Colonic mucosa (tissue), 4 donors: ENCODE data around the gene F10. TPM values are rescaled to one million over a fixed set of nuclear protein-coding genes. Genes with fewer than 3 reads are reported as not detected.

Experiments
- DNase-seq: peaks from one replicate; pipeline ENCODE4 v3.0.0-alpha.2; 2020
- H3K27ac ChIP-seq: fragments of 200-600 bp; one replicate; pipeline ENCODE4 v1.8.0; 2021
- H3K27me3 ChIP-seq: fragments of 200-600 bp; one replicate; pipeline ENCODE4 v1.8.0; 2021
- H3K36me3 ChIP-seq: fragments of 200-600 bp; one replicate; pipeline ENCODE4 v1.8.0; 2021
- H3K4me1 ChIP-seq: fragments of 200-600 bp; one replicate; pipeline ENCODE4 v1.8.0; 2021; ENCODE audit warnings: mild to moderate bottlenecking
- H3K4me3 ChIP-seq: fragments of 200-600 bp; one replicate; pipeline ENCODE4 v1.8.0; 2021
- H3K9ac ChIP-seq, 2 donors: one replicate each; pipeline ENCODE4 v1.7.0; 2013; ENCODE audit warnings: control low read depth in 2 of 2, low read depth in 2 of 2, low read length in 2 of 2
- H3K9me3 ChIP-seq: fragments of 200-600 bp; one replicate; pipeline ENCODE4 v1.8.0; 2021
- CTCF ChIP-seq: fragments of 200-600 bp; IDR thresholded peaks from one replicate; pipeline ENCODE4 v1.8.0; 2022; ENCODE audit warnings: antibody characterized with exemption, mild to moderate bottlenecking
- intact Hi-C: fragments of 100-400 bp; cut with DNase I; formaldehyde crosslinking; loops from one replicate; pipeline ENCODE4 v1.14.1; 2022
- total RNA-seq, 2 donors: library from RNA; stranded (reverse); fragmentation: NEBNext Ultra II Directional in 1 of 2; extraction: Animal tissue kit (Norgen Biotek cat#: 25700) in 1 of 2; gene quantifications; one replicate each; pipeline ENCODE4 v1.2.1, GENCODE V29; 2021
- donor health status: healthy.
- donor health status: DM: no; HTN: no; CAD: no.
- donor health status: DM: no; HTN: no; CAD: no.

The F10 gene
- total RNA-seq, 2 donors from 2014 or later = 1.5 to 4.1 TPM

DNA sequence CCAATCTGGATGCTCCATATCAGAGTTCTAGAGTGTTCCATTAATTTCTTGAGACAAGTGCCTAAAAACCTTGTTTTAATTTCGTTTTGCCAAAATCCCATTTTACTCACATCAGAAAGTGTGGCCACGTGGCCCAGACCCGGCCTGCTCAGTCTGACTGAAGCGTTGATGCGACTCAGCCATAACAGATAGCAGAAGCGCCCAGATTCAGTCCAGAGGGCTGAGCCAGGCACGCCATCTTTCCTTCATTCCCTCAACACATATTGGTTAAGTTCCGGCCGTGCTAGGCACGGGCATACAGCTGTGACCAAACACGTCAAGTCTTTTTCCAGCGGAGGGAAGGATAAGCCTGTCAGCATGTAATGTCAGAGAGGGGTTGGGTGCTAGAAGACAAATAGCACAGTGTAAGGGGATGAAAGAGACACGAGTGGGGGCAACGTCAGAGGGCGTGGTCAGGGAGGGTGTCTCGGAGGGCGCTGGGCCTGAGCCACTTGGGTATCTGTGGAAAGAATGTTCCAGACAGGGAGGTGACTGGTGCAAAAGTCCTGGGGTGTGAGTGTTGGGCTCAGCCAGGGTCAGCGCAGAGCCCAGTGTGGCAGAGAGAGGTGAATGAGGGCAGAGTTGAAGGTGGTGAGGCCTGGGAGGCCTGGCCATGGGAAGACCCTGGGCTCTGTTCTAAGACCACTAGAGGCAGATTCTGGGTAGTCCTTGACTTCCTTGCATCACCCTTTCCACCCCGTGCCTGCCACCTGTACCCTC is 3.1 kb downstream of the F10 start:
- intact Hi-C loops = no loop called here
- no peaks in the 10 kb centered on the region for H3K4me1 ChIP-seq
- no peak for TF ChIP-seq CTCF
- H3K9me3 ChIP-seq = no peaks in the 10 kb centered on the region
- H3K27me3 ChIP-seq = no peaks in the 10 kb centered on the region
- H3K27ac ChIP-seq = no peak overlapping the region
- no peaks in the 10 kb centered on the region for H3K36me3 ChIP-seq
- no peak overlapping the region for H3K4me3 ChIP-seq
- DNase-seq = no peak
- H3K9ac ChIP-seq = no peak overlapping the region

DNA sequence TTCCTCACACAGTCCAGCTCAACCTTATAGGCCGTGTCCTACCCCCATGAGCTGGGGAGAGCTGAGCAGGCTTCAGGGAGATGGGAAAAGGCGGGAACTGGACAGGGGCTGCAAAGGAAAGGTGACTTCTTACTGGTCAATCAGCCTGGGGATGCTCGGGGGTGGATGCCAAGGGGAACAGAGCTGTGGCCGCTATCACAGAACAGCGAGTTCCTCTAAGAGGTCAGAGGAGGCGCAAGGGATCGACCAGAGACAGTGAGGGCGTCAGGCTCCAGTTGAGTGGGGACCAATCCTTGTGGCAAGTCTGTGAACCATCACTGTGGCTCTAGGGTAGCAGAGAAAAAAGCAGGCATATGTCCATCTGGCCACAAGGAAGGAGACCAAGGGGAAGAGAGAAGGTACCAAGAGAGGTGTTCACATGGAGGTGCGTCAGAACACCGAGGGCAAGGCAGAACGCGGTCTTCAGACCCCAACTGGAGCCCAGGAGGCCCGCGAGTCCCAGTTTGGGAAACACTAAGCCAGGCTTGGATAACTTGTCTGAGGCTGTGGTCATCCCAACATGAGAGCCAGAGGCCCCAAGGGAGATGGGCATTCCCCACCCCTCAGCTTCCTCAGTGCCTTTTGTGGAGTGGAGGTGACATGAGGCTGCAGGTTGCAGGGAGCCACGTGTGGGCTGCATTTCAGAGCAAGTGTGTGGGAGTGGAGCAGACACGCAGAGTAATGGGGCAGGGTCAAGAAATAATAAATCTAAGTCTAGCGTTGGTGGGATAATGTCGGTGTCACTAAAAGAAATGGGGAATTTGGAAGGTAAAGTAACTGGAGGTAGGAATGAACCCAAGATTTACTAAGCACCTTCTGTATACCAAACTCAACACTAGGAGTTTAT is 3.9 kb downstream of the F10 start:
- H3K9me3 ChIP-seq = no peaks in the 10 kb centered on the region
- no peak for TF ChIP-seq CTCF
- no peak overlapping the region for H3K4me3 ChIP-seq
- intact Hi-C loops = no loop called here
- no peak for DNase-seq
- H3K9ac ChIP-seq = no peak overlapping the region
- no peaks in the 10 kb centered on the region for H3K4me1 ChIP-seq
- H3K36me3 ChIP-seq = no peaks in the 10 kb centered on the region
- no peak overlapping the region for H3K27ac ChIP-seq
- no peaks in the 10 kb centered on the region for H3K27me3 ChIP-seq

- intact Hi-C loops = no loop called here
- H3K36me3 ChIP-seq = no peaks in the 10 kb centered on the region
- H3K27ac ChIP-seq = no peak overlapping the region
- H3K9me3 ChIP-seq = no peaks in the 10 kb centered on the region
- no peak for TF ChIP-seq CTCF
- no peaks in the 10 kb centered on the region for H3K4me1 ChIP-seq
- H3K27me3 ChIP-seq = no peaks in the 10 kb centered on the region
- no peak for DNase-seq
- no peak overlapping the region for H3K4me3 ChIP-seq
- no peak overlapping the region for H3K9ac ChIP-seq
Observed at GRCh38 chr13:113129480-113129879, 6.9 kb downstream of the F10 start.

DNA sequence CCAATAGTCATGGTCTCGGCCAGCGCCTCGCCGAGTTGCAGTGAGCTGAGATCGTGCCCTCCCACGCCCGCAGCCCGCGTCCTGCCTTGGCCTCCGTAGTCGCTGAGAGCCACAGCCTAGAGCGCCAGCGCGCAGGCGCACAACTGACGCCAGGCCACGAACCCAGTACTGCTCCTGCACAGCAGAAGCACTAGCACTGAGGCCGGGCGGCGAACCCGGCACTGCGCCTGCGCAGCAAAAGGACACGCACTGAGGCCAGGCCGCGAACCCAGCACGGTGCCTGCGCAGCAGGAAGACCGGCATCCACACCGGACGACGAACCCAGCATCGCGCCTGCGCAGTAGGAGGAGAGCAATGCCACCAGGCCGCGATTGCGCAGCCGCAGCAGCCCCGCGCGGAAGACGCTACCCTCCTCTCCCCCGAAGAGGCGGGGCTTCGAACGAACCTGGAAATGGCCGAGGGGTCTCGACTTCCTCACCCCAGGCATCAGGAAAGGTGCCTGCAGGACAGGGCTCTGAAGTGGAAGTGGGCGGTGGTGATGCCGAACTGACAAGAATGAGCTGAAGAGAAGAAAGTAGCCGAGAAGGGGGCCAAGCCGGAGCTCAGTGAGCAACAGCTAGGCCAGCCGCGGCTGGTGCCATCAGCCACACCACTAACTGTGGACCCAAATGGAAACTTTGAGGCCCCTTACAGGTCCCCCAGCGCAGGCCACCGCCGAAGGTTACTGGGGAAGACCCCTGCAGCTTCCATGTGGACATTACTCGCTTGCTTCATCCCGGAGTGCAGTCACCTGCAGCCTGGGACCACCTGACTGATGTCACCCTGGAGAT is 7.5 kb downstream of the F10 start:
- Histone ChIP-seq H3K4me3 (no peak overlapping the region), H3K4me1 (no peaks in the 10 kb centered on the region), H3K27ac (no peak overlapping the region), H3K9ac (no peak overlapping the region), H3K9me3 (no peaks in the 10 kb centered on the region), H3K36me3 (no peaks in the 10 kb centered on the region), H3K27me3 (no peaks in the 10 kb centered on the region)
- intact Hi-C loops = no loop called here
- TF ChIP-seq CTCF = no peak
- no peak for DNase-seq

GRCh38 chr13:113135281-113135760 is 12.7 kb downstream of the F10 start:
- H3K9me3 ChIP-seq = no peaks in the 10 kb centered on the region
- intact Hi-C loops = no loop called here
- no peaks in the 10 kb centered on the region for H3K36me3 ChIP-seq
- no peak for TF ChIP-seq CTCF
- no peak for DNase-seq
- H3K27ac ChIP-seq = no peak overlapping the region
- no peaks in the 10 kb centered on the region for H3K27me3 ChIP-seq
- no peaks in the 10 kb centered on the region for H3K4me1 ChIP-seq
- H3K9ac ChIP-seq = no peak overlapping the region
- H3K4me3 ChIP-seq = no peak overlapping the region
